CD4-positive, alpha-beta T cell treated with Interleukin-21 for 1 hour (primary cell): Measurements from ENCODE around the gene ERMAP.

Source experiments
- DNase-seq: peaks from one replicate; pipeline ENCODE4 v3.0.0-alpha.2; 2020

Gene ERMAP

GRCh38 chr1:42816585-42817439 lies at the start of gene ERMAP, which contains the start of gene SVBP:
TSS of gene ERMAP (plus strand) at chr1:42817122. CDS start at chr1:42830449, 13,327 bp downstream.
TSS of gene SVBP (minus strand) at chr1:42817397. CDS start at chr1:42816544, 853 bp downstream.
- DNase-seq = peak; percentile 93

- DNase-seq = no peak
Measured at GRCh38 chr1:42767510-42768000, 49.4 kb upstream of the ERMAP start.

- no peak for DNase-seq
Measured at GRCh38 chr1:42768172-42768571, 48.8 kb upstream of the ERMAP start.

- no peak for DNase-seq
Measured at GRCh38 chr1:42769811-42770210, 47.1 kb upstream of the ERMAP start.

GRCh38 chr1:42773420-42773819 lies 43.5 kb upstream of the ERMAP start:
- DNase-seq = no peak

GRCh38 chr1:42774928-42775526 lies 41.9 kb upstream of the ERMAP start:
- DNase-seq = no peak

GRCh38 chr1:42776502-42776901 lies 40.4 kb upstream of the ERMAP start:
- DNase-seq = no peak

- DNase-seq = peak; percentile 49
Measured at GRCh38 chr1:42777852-42778251, 39.1 kb upstream of the ERMAP start.

- no peak for DNase-seq
Measured at GRCh38 chr1:42779725-42780124, 37.2 kb upstream of the ERMAP start.

GRCh38 chr1:42780176-42780575 lies 36.7 kb upstream of the ERMAP start:
- DNase-seq = no peak

- no peak for DNase-seq
Measured at GRCh38 chr1:42783092-42783491, 33.8 kb upstream of the ERMAP start.

GRCh38 chr1:42784547-42784945 lies 32.4 kb upstream of the ERMAP start:
- DNase-seq = no peak

GRCh38 chr1:42784946-42785693 lies 31.8 kb upstream of the ERMAP start, which contains the start of gene TMEM269:
TSS of gene TMEM269 (plus strand) at chr1:42784991. CDS start at chr1:42789894, 4,903 bp downstream.
- DNase-seq = peak; percentile 33

- no peak for DNase-seq
Measured at GRCh38 chr1:42786097-42786496, 30.8 kb upstream of the ERMAP start.

- no peak for DNase-seq
Measured at GRCh38 chr1:42788021-42788420, 28.9 kb upstream of the ERMAP start.

- DNase-seq = no peak
Measured at GRCh38 chr1:42793824-42794223, 23.1 kb upstream of the ERMAP start.

GRCh38 chr1:42797414-42797813 lies 19.5 kb upstream of the ERMAP start:
- no peak for DNase-seq

- no peak for DNase-seq
Measured at GRCh38 chr1:42797979-42798378, 18.9 kb upstream of the ERMAP start.

GRCh38 chr1:42801832-42802473 lies 15.0 kb upstream of the ERMAP start:
- no peak for DNase-seq

- no peak for DNase-seq
Measured at GRCh38 chr1:42806171-42806570, 10.8 kb upstream of the ERMAP start.

GRCh38 chr1:42806593-42806992 lies 10.3 kb upstream of the ERMAP start:
- no peak for DNase-seq

GRCh38 chr1:42807056-42807668 lies 9.8 kb upstream of the ERMAP start:
- no peak for DNase-seq
